Trophoblast cell (in vitro differentiated cells and primary cell): ENCODE measurements around the gene ZFYVE28.

Experiments
- DNase-seq, 2 donors: peaks; one replicate each; pipeline ENCODE4 v3.0.0-alpha.2; 2016
- H2AFZ ChIP-seq: 2 replicates; pipeline ENCODE4 v1.6.1; 2013; ENCODE audit warnings: low read length, moderate library complexity, mild to moderate bottlenecking; ENCODE audit not compliant: insufficient read depth, poor library complexity
- H2AK5ac ChIP-seq: 2 replicates; pipeline ENCODE4 v1.6.1; 2013; ENCODE audit warnings: mild to moderate bottlenecking, low read length
- H2BK120ac ChIP-seq: 2 replicates; pipeline ENCODE4 v1.6.1; 2013; ENCODE audit warnings: low read length, mild to moderate bottlenecking, moderate library complexity; ENCODE audit not compliant: insufficient read depth, poor library complexity
- H2BK12ac ChIP-seq: 2 replicates; pipeline ENCODE4 v1.6.1; 2013; ENCODE audit warnings: mild to moderate bottlenecking, low read length, moderate library complexity
- H2BK5ac ChIP-seq: 2 replicates; pipeline ENCODE4 v1.6.1; 2013; ENCODE audit warnings: low read length, low read depth, moderate library complexity, mild to moderate bottlenecking; ENCODE audit not compliant: poor library complexity
- H3K14ac ChIP-seq: 2 replicates; pipeline ENCODE4 v1.6.1; 2013; ENCODE audit warnings: mild to moderate bottlenecking, low read length
- H3K18ac ChIP-seq: 2 replicates; pipeline ENCODE4 v1.6.1; 2013; ENCODE audit warnings: mild to moderate bottlenecking, low read length
- H3K23ac ChIP-seq: 2 replicates; pipeline ENCODE4 v1.6.1; 2013; ENCODE audit warnings: low read length
- H3K27ac ChIP-seq: 2 replicates; pipeline ENCODE4 v1.5.1; 2013; ENCODE audit warnings: low read depth, mild to moderate bottlenecking, inconsistent platforms, low read length, moderate library complexity
- H3K27me3 ChIP-seq: 2 replicates; pipeline ENCODE4 v1.6.1; 2013; ENCODE audit warnings: inconsistent platforms, mild to moderate bottlenecking, low read length, moderate library complexity; ENCODE audit not compliant: insufficient read depth
- H3K36me3 ChIP-seq, 2 experiments: 1 replicate in 1 of 2; 2 replicates in 1 of 2; pipeline ENCODE4 v1.6.1; 2013; ENCODE audit warnings: low read length in 2 of 2, mild to moderate bottlenecking in 2 of 2, moderate library complexity in 1 of 2; ENCODE audit not compliant: insufficient read depth in 2 of 2, control insufficient read depth in 1 of 2
- H3K4ac ChIP-seq: 2 replicates; pipeline ENCODE4 v1.6.1; 2013; ENCODE audit warnings: low read depth, mild to moderate bottlenecking, low read length, moderate library complexity
- H3K4me1 ChIP-seq, 2 experiments: 1 replicate in 1 of 2; 2 replicates in 1 of 2; pipeline ENCODE4 v1.6.1; 2013; ENCODE audit warnings: low read length in 2 of 2, mild to moderate bottlenecking in 2 of 2, moderate library complexity in 1 of 2; ENCODE audit not compliant: insufficient read depth in 2 of 2, control insufficient read depth in 1 of 2
- H3K4me2 ChIP-seq: 2 replicates; pipeline ENCODE4 v1.6.1; 2013; ENCODE audit warnings: inconsistent platforms, mild to moderate bottlenecking, low read length, moderate library complexity
- H3K4me3 ChIP-seq: 2 replicates; pipeline ENCODE4 v1.5.1; 2013; ENCODE audit warnings: mild to moderate bottlenecking, low read depth, low read length, inconsistent platforms
- H3K79me1 ChIP-seq: one replicate; pipeline ENCODE4 v1.6.1; 2013; ENCODE audit warnings: low read length
- H3K79me2 ChIP-seq: 2 replicates; pipeline ENCODE4 v1.6.1; 2013; ENCODE audit warnings: low read length, mild to moderate bottlenecking; ENCODE audit not compliant: control insufficient read depth, insufficient read depth, poor library complexity
- H3K9ac ChIP-seq: 2 replicates; pipeline ENCODE4 v1.6.1; 2013; ENCODE audit warnings: mild to moderate bottlenecking, low read length
- H3K9me3 ChIP-seq: 2 replicates; pipeline ENCODE4 v1.6.1; 2013; ENCODE audit warnings: low read depth, mild to moderate bottlenecking, control low read depth, inconsistent platforms, low read length; ENCODE audit not compliant: insufficient read depth
- H4K12ac ChIP-seq: 2 replicates; pipeline ENCODE4 v1.6.1; 2013; ENCODE audit warnings: low read depth, mild to moderate bottlenecking, low read length, moderate library complexity
- H4K8ac ChIP-seq: 2 replicates; pipeline ENCODE4 v1.6.1; 2013; ENCODE audit warnings: low read depth, mild to moderate bottlenecking, low read length, moderate library complexity
- H4K91ac ChIP-seq: one replicate; pipeline ENCODE4 v1.6.1; 2013; ENCODE audit warnings: low read depth, mild to moderate bottlenecking, low read length, moderate library complexity
- WGBS: extraction: QIAGEN DNeasy Blood & Tissue Kit; methylation state at CpG from one replicate; pipeline ENCODE4 v1.1.7; 2013; ENCODE audit warnings: missing lambda C conversion rate; ENCODE audit not compliant: insufficient read length, insufficient coverage; ENCODE audit errors: extremely low coverage; 5-methylcytosine and 5-hydroxymethylcytosine counted together

ZFYVE28 gene

DNA sequence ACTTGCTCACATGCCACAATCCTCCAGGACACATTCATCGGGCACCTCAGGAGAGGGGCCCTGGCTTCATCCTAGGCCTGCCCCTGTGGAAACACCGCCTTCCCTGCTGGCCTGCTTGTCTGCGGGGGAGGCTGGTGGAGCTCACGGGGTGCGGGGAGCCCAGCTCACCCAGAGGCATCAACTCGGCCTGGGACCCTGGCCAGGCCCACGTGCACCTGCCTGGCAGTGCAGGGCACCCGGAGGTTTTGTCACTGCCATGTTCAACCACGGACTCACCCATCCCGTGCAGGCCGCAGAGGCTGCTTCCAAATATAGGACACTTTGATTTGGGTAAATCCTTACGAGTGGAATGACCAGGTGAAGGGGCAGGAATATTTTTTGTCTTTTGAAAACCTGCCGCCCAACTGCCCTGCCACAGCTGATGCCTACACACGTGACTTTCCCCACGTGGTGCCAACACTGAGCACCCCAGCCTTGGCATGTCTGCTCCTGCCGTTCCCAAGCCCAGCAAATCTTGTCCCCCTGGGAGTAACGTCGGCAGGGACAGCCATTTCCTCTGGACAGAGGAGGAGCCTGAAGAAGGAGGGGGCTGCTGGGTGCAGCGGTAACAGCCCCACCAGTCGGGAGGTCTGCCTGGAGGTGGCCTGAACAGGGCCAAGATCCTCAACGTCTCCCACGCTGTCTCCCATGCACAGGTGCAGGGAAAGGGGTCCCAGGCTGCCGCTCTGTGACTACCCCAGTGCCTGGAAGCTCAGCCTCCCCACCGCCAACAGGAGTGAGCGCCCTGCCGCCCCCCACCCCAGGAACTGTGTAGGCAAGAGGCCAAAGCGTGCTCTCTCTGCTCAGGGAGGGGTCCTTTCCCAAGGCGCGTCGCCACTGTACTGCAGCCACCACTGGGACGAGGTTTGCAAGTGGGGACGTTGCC is 165.0 kb downstream of the ZFYVE28 start:
- Histone ChIP-seq H3K4me3 (no peak overlapping the region), H2BK12ac (no peak overlapping the region), H3K79me2 (no peaks in the 10 kb centered on the region), H3K27me3 (no peaks in the 10 kb centered on the region), H3K4ac (no peak overlapping the region), H3K27ac (no peak overlapping the region), H3K23ac (no peak overlapping the region), H3K9ac (no peak overlapping the region), H2AK5ac (no peak overlapping the region), H3K4me2 (no peak overlapping the region), H4K91ac (no peak overlapping the region), H3K9me3 (peaks cover 4% of the 10 kb centered on the region), H3K18ac (no peak overlapping the region), H2BK120ac (no peak overlapping the region), H2AFZ (no peak overlapping the region), H4K8ac (no peak overlapping the region), H4K12ac (no peak overlapping the region), H3K79me1 (no peaks in the 10 kb centered on the region), H3K4me1 (no peaks in the 10 kb centered on the region), H3K36me3 (peaks cover 73 to 81% of the 10 kb centered on the region in 2 experiments), H3K14ac (no peak overlapping the region), H2BK5ac (no peak overlapping the region)
- no CpG with 5 or more reads among the region's 32 CpGs for WGBS
- no peak for DNase-seq

DNA sequence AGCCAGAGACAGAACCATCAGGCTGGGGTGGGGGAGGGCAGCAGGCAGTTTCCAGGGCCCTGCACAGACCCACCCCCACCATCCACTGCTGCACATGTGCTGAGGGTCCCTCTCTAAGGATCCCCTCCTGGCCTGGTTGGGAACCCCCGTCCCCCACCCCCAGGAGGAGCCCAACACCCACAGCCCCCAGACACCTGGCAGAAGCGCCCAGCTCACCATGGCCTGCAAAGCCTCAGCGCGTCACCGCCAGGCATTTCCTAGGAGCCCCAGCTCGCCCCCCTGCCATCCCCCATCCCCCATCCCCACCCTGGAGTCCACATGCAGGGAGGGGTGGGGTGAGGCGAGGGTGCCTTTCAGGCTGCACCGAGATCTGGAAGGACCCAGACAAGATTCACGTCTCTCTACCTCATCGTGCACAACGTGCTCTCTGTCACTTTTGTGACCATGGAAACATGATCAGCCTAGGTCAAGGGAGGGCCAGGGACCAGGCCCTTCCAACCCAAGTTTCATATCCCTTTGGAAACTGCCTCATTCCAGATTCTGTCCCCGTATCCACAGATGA is 165.8 kb downstream of the ZFYVE28 start:
- H3K4me3 ChIP-seq: no peak overlapping the region
- no peak overlapping the region for H3K4ac ChIP-seq
- no peak overlapping the region for H2BK5ac ChIP-seq
- no CpG with 5 or more reads among the region's 12 CpGs for WGBS
- no peak overlapping the region for H4K8ac ChIP-seq
- H3K4me2 ChIP-seq: no peak overlapping the region
- no peaks in the 10 kb centered on the region for H3K79me2 ChIP-seq
- H3K79me1 ChIP-seq: no peaks in the 10 kb centered on the region
- no peak overlapping the region for H2AFZ ChIP-seq
- H4K12ac ChIP-seq: no peak overlapping the region
- no peak for DNase-seq
- H3K36me3 ChIP-seq: peaks cover 72 to 77% of the 10 kb centered on the region in 2 experiments
- H3K18ac ChIP-seq: no peak overlapping the region
- no peak overlapping the region for H3K27ac ChIP-seq
- H3K27me3 ChIP-seq: no peaks in the 10 kb centered on the region
- no peak overlapping the region for H3K9ac ChIP-seq
- H2AK5ac ChIP-seq: no peak overlapping the region
- H3K14ac ChIP-seq: no peak overlapping the region
- no peak overlapping the region for H2BK12ac ChIP-seq
- no peak overlapping the region for H3K23ac ChIP-seq
- H3K4me1 ChIP-seq: no peaks in the 10 kb centered on the region
- peaks cover 6% of the 10 kb centered on the region for H3K9me3 ChIP-seq
- no peak overlapping the region for H2BK120ac ChIP-seq
- H4K91ac ChIP-seq: no peak overlapping the region

- no peak for DNase-seq
- Histone ChIP-seq H3K23ac (no peak overlapping the region), H2BK12ac (no peak overlapping the region), H3K27ac (no peak overlapping the region), H3K9ac (no peak overlapping the region), H3K4ac (no peak overlapping the region), H3K18ac (no peak overlapping the region), H3K4me1 (no peaks in the 10 kb centered on the region), H4K8ac (no peak overlapping the region), H4K12ac (no peak overlapping the region), H4K91ac (no peak overlapping the region), H3K79me2 (no peaks in the 10 kb centered on the region), H2BK120ac (no peak overlapping the region), H3K4me3 (no peak overlapping the region), H2AFZ (no peak overlapping the region), H3K4me2 (no peak overlapping the region), H3K9me3 (peaks cover 6% of the 10 kb centered on the region), H3K14ac (no peak overlapping the region), H2BK5ac (no peak overlapping the region), H3K27me3 (no peaks in the 10 kb centered on the region), H2AK5ac (no peak overlapping the region), H3K79me1 (no peaks in the 10 kb centered on the region), H3K36me3 (peaks cover 65 to 72% of the 10 kb centered on the region in 2 experiments)
- no CpG with 5 or more reads among the region's 16 CpGs for WGBS
These were observed 166.5 kb downstream of the ZFYVE28 start for GRCh38 chr4:2251795-2252529.

DNA sequence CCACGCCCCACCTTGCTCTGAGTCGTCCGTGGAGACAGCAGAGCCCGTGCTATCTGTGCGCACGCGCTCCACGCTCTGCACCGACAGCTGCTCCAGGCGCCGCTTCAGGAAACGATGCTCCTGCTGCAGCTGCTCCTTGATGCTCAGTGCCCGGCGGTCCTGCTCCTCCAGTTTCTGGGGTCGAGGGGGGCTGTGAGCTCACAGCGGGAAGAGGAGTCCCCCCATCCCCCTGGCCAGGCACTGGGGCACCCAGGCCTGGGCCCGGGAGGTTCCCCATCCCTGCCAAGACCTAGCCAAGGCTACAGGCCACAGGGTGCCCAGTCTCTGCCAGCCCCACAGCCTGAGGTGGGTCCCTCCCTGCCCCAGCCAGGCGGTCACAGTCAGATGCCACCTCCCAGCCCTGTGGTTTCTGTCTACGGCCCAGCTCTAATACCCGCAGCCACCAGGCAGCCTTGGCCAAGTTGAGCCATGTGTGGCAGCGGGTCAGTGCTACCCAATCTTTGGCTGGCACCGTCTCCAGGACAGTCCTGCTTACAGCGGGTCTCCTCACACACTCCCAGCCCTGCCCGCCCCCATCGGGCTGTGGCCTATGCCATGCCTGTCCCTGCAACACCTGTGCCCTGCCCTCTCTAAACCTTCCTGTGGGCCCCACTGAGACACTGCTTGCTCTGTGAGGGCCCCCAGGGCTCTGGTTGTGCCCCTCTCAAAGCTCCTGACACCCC is 167.2 kb downstream of the ZFYVE28 start:
- H3K79me1 ChIP-seq: no peaks in the 10 kb centered on the region
- no peak overlapping the region for H4K8ac ChIP-seq
- DNase-seq: no peak
- no CpG with 5 or more reads among the region's 25 CpGs for WGBS
- H3K4me1 ChIP-seq: no peaks in the 10 kb centered on the region
- H3K4me2 ChIP-seq: no peak overlapping the region
- no peak overlapping the region for H2BK12ac ChIP-seq
- no peak overlapping the region for H3K18ac ChIP-seq
- H2AK5ac ChIP-seq: no peak overlapping the region
- H4K12ac ChIP-seq: no peak overlapping the region
- H3K23ac ChIP-seq: no peak overlapping the region
- no peak overlapping the region for H3K27ac ChIP-seq
- no peaks in the 10 kb centered on the region for H3K27me3 ChIP-seq
- H3K9ac ChIP-seq: no peak overlapping the region
- H3K4ac ChIP-seq: no peak overlapping the region
- H3K4me3 ChIP-seq: no peak overlapping the region
- H3K14ac ChIP-seq: no peak overlapping the region
- H4K91ac ChIP-seq: no peak overlapping the region
- H2BK120ac ChIP-seq: no peak overlapping the region
- no peak overlapping the region for H2BK5ac ChIP-seq
- H3K9me3 ChIP-seq: peaks cover 6% of the 10 kb centered on the region
- no peaks in the 10 kb centered on the region for H3K79me2 ChIP-seq
- peaks cover 63 to 65% of the 10 kb centered on the region in 2 experiments for H3K36me3 ChIP-seq
- H2AFZ ChIP-seq: no peak overlapping the region
